H1 (cell line): Measurements from ENCODE around the gene PTCSC3. TPM values are rescaled to one million over a fixed set of nuclear protein-coding genes. Genes with fewer than 3 reads are reported as not detected.
A peak's percentile ranks its signal among the peaks of the same experiment; 100 is the strongest.

Experiments used
- CTCF ChIA-PET: fragments of 300-600 bp; sonication (Branson Sonifier 250); formaldehyde crosslinking; loops from one replicate; lab custom pipeline; 2021; ENCODE audit not compliant: partially characterized antibody; lab: Charles Lee
- POLR2A ChIA-PET: fragments of 300-600 bp; sonication (Branson Sonifier 250); formaldehyde crosslinking; loops from one replicate; lab custom pipeline; 2021; ENCODE audit warnings: inconsistent platforms; ENCODE audit not compliant: partially characterized antibody; lab: Charles Lee
- DNase-seq, 2 experiments: peaks; one replicate each; pipeline versions ENCODE4 v3.0.0 to v3.0.0-alpha.2; 2010 to 2022; ENCODE audit warnings: low spot score in 2 of 2, low read depth in 1 of 2, mixed read lengths in 1 of 2
- FAIRE-seq: peaks from 2 replicates; lab custom pipeline; 2011; peaks lifted over from hg19 to GRCh38; lab: Jason Lieb, UNC
- H2AFZ ChIP-seq: 2 replicates; pipeline ENCODE4 v1.8.1; 2012; ENCODE audit warnings: low read length, inconsistent platforms
- H2AK5ac ChIP-seq: 2 replicates; pipeline ENCODE4 v1.6.1; 2013; ENCODE audit warnings: low read depth, low read length
- H2BK120ac ChIP-seq: replicated peaks from 2 replicates; pipeline ENCODE3; 2013; ENCODE audit warnings: low read depth, low read length, inconsistent platforms
- H2BK12ac ChIP-seq: 2 replicates; pipeline ENCODE4 v1.6.1; 2013; ENCODE audit warnings: low read depth, low read length
- H2BK15ac ChIP-seq: 2 replicates; pipeline ENCODE4 v1.6.1; 2013; ENCODE audit warnings: low read length
- H2BK20ac ChIP-seq: 2 replicates; pipeline ENCODE4 v1.6.1; 2013; ENCODE audit warnings: low read length
- H2BK5ac ChIP-seq: 2 replicates; pipeline ENCODE4 v1.6.1; 2013; ENCODE audit warnings: low read depth, low read length
- H3K14ac ChIP-seq: 2 replicates; pipeline ENCODE4 v1.6.1; 2013; ENCODE audit warnings: inconsistent platforms; ENCODE audit not compliant: insufficient read length
- H3K18ac ChIP-seq: 2 replicates; pipeline ENCODE4 v1.6.1; 2013; ENCODE audit warnings: low read length; ENCODE audit errors: extremely low read depth
- H3K23ac ChIP-seq: 2 replicates; pipeline ENCODE4 v1.6.1; 2013; ENCODE audit warnings: inconsistent platforms; ENCODE audit not compliant: insufficient read length
- H3K23me2 ChIP-seq: 2 replicates; pipeline ENCODE4 v1.6.1; 2013; ENCODE audit warnings: low read depth, low read length
- H3K27ac ChIP-seq: 2 replicates; pipeline ENCODE4 v1.6.1; 2011; ENCODE audit warnings: low read depth, low read length, inconsistent platforms
- H3K27me3 ChIP-seq, 4 experiments: replicated peaks in 1 of 4; 1 replicate in 1 of 4; 2 replicates in 3 of 4; pipeline versions ENCODE4 v1.6.1 to v1.8.1; 2011 to 2013; ENCODE audit warnings: low read length in 3 of 4, mild to moderate bottlenecking in 3 of 4, inconsistent platforms in 2 of 4, mixed read lengths in 2 of 4, moderate library complexity in 1 of 4; ENCODE audit not compliant: control insufficient read depth in 3 of 4, insufficient read depth in 3 of 4; ENCODE audit errors: extremely low read depth in 1 of 4
- H3K36me3 ChIP-seq, 4 experiments: 2 replicates each; pipeline versions ENCODE4 v1.6.1 to v1.8.1; 2011 to 2013; ENCODE audit warnings: mild to moderate bottlenecking in 4 of 4, low read length in 3 of 4, moderate library complexity in 2 of 4, control low read depth in 1 of 4, inconsistent platforms in 1 of 4; ENCODE audit not compliant: insufficient read depth in 4 of 4, control insufficient read depth in 2 of 4
- H3K4ac ChIP-seq: replicated peaks from 2 replicates; pipeline ENCODE3; 2013; ENCODE audit warnings: low read length, low read depth, mixed read lengths, inconsistent platforms; ENCODE audit not compliant: insufficient read length
- H3K4me1 ChIP-seq, 4 experiments: replicated peaks in 1 of 4; 1 replicate in 1 of 4; 2 replicates in 3 of 4; pipeline versions ENCODE4 v1.6.1 to v1.8.1; 2011 to 2013; ENCODE audit warnings: low read length in 3 of 4, inconsistent platforms in 2 of 4, mixed read lengths in 1 of 4; ENCODE audit not compliant: insufficient read depth in 4 of 4, control insufficient read depth in 3 of 4
- H3K4me2 ChIP-seq, 2 experiments: 2 replicates each; pipeline versions ENCODE4 v1.6.1 to v1.8.1; 2011 to 2013; ENCODE audit warnings: low read depth in 2 of 2, low read length in 2 of 2, control low read depth in 1 of 2, inconsistent platforms in 1 of 2, mild to moderate bottlenecking in 1 of 2; ENCODE audit not compliant: insufficient read depth in 1 of 2
- H3K4me3 ChIP-seq, 4 experiments: fragments of 200-600, 300-600 bp in 1 of 4; sonication (generic), shearing (Covaris generic), sonication (Bioruptor Twin) in 1 of 4; 2 replicates each; pipeline versions ENCODE4 v1.5.1 to v1.8.1; 2011 to 2016; ENCODE audit warnings: low read length in 4 of 4, low read depth in 3 of 4, control low read depth in 2 of 4, inconsistent platforms in 2 of 4, mild to moderate bottlenecking in 2 of 4, mixed read lengths in 1 of 4, moderate library complexity in 1 of 4; ENCODE audit not compliant: insufficient read depth in 2 of 4; ENCODE audit errors: extremely low read depth in 1 of 4
- H3K56ac ChIP-seq: replicated peaks from 2 replicates; pipeline ENCODE3; 2013; ENCODE audit warnings: low read depth, mild to moderate bottlenecking, mixed read lengths, low read length, inconsistent platforms; ENCODE audit not compliant: insufficient read length
- H3K79me1 ChIP-seq: 2 replicates; pipeline ENCODE4 v1.6.1; 2013; ENCODE audit warnings: low read depth, low read length, control low read depth
- H3K79me2 ChIP-seq, 2 experiments: 2 replicates each; pipeline versions ENCODE4 v1.6.1 to v1.8.1; 2012 to 2013; ENCODE audit warnings: low read length in 2 of 2, mild to moderate bottlenecking in 2 of 2, inconsistent platforms in 1 of 2; ENCODE audit not compliant: insufficient read depth in 2 of 2, control insufficient read depth in 1 of 2
- H3K9ac ChIP-seq, 4 experiments: replicated peaks in 1 of 4; 1 replicate in 1 of 4; 2 replicates in 3 of 4; pipeline versions ENCODE4 v1.6.1 to v1.8.1; 2011 to 2013; ENCODE audit warnings: low read depth in 3 of 4, low read length in 3 of 4, control low read depth in 2 of 4, mild to moderate bottlenecking in 2 of 4, moderate library complexity in 2 of 4, inconsistent platforms in 1 of 4; ENCODE audit errors: extremely low read depth in 1 of 4
- H3K9me3 ChIP-seq, 2 experiments: 2 replicates each; pipeline versions ENCODE4 v1.6.1 to v1.8.1; 2012 to 2013; ENCODE audit warnings: mild to moderate bottlenecking in 2 of 2, moderate library complexity in 2 of 2, control low read depth in 1 of 2, inconsistent platforms in 1 of 2, low read depth in 1 of 2, low read length in 1 of 2, mixed read lengths in 1 of 2; ENCODE audit not compliant: insufficient read depth in 2 of 2
- H4K20me1 ChIP-seq, 2 experiments: replicated peaks in 1 of 2; 2 replicates each; pipeline versions ENCODE3 to v1.8.1; 2011 to 2013; ENCODE audit warnings: inconsistent platforms in 2 of 2, low read length in 2 of 2, mild to moderate bottlenecking in 1 of 2; ENCODE audit not compliant: insufficient read depth in 2 of 2, control insufficient read depth in 1 of 2
- H4K5ac ChIP-seq: 2 replicates; pipeline ENCODE4 v1.6.1; 2013; ENCODE audit warnings: low read length, low read depth, mixed read lengths, inconsistent platforms; ENCODE audit not compliant: insufficient read length
- H4K8ac ChIP-seq: 2 replicates; pipeline ENCODE4 v1.8.0; 2013; ENCODE audit warnings: mild to moderate bottlenecking, moderate library complexity, low read length, inconsistent platforms; ENCODE audit not compliant: insufficient read depth; ENCODE audit errors: extremely low read depth
- H4K91ac ChIP-seq: replicated peaks from 2 replicates; pipeline ENCODE3; 2013; ENCODE audit warnings: low read length, mixed read lengths, inconsistent platforms; ENCODE audit not compliant: insufficient read length
- BRCA1 ChIP-seq: IDR thresholded peaks from 2 replicates; pipeline ENCODE4 v1.6.1; 2012; ENCODE audit warnings: low read depth, low read length, improper control_type of control experiment
- CBX5 ChIP-seq: fragments of 300-800, 300-1000 bp; sonication (generic); IDR thresholded peaks from 2 replicates; pipeline ENCODE4 v1.7.1; 2016; ENCODE audit warnings: antibody characterized with exemption, low read length, low read depth
- CHD1 ChIP-seq: IDR thresholded peaks from 2 replicates; pipeline ENCODE4 v1.6.1; 2012; ENCODE audit warnings: low read depth, low read length, improper control_type of control experiment
- GABPA ChIP-seq: IDR thresholded peaks from 2 replicates; pipeline ENCODE4 v1.6.1; 2011; ENCODE audit warnings: mild to moderate bottlenecking, low read length, moderate library complexity, borderline replicate concordance; ENCODE audit not compliant: insufficient read depth
- HDAC2 ChIP-seq, 2 experiments: fragments of 300-600 bp in 1 of 2; sonication (generic) in 1 of 2; IDR thresholded peaks; 2 replicates each; pipeline ENCODE4 v1.6.1; 2011 to 2012; ENCODE audit warnings: low read depth in 2 of 2, low read length in 2 of 2, mild to moderate bottlenecking in 2 of 2, moderate library complexity in 2 of 2, borderline replicate concordance in 1 of 2, inconsistent platforms in 1 of 2
- KDM4A ChIP-seq: IDR thresholded peaks from one replicate; pipeline ENCODE4 v1.7.1; 2012; ENCODE audit warnings: low read depth, mild to moderate bottlenecking, moderate library complexity, low read length, inconsistent platforms; ENCODE audit not compliant: severe bottlenecking
- KDM5A ChIP-seq: fragments of 200-600 bp; IDR thresholded peaks from 2 replicates; pipeline ENCODE4 v1.7.1; 2012; ENCODE audit warnings: mild to moderate bottlenecking, low read length, inconsistent platforms, mixed read lengths
- POLR2A ChIP-seq, 2 experiments: IDR thresholded peaks; 1 replicate in 1 of 2; 2 replicates in 1 of 2; pipeline ENCODE4 v1.6.1; 2011; ENCODE audit warnings: low read depth in 2 of 2, low read length in 2 of 2, mild to moderate bottlenecking in 2 of 2; ENCODE audit errors: control extremely low read depth in 1 of 2
- RBBP5 ChIP-seq: IDR thresholded peaks from 2 replicates; pipeline ENCODE4 v1.7.1; 2012; ENCODE audit warnings: low read depth, mild to moderate bottlenecking, inconsistent platforms, low read length, moderate library complexity, borderline replicate concordance
- TAF1 ChIP-seq: IDR thresholded peaks from 2 replicates; pipeline ENCODE4 v1.6.1; 2011; ENCODE audit warnings: mild to moderate bottlenecking, low read depth, low read length
- TAF7 ChIP-seq: optimal IDR thresholded peaks from 2 replicates; pipeline ENCODE3; 2011; ENCODE audit warnings: low read depth, mild to moderate bottlenecking, inconsistent platforms, low read length, moderate library complexity, borderline replicate concordance
- TBP ChIP-seq: IDR thresholded peaks from 2 replicates; pipeline ENCODE4 v1.6.1; 2011; ENCODE audit warnings: low read depth, low read length, improper control_type of control experiment
- WGBS, 2 experiments: shearing (Covaris generic) in 1 of 2; methylation state at CpG; one replicate each; pipeline versions ENCODE4 v1.1.6 to v1.1.7; 2013 to 2015; ENCODE audit warnings: low lambda C conversion rate in 2 of 2, mixed read lengths in 2 of 2, inconsistent platforms in 1 of 2, low coverage in 1 of 2, missing lambda C conversion rate in 1 of 2; ENCODE audit not compliant: insufficient replicate concordance in 2 of 2, insufficient coverage in 1 of 2, insufficient read length in 1 of 2; ENCODE audit errors: extremely low coverage in 1 of 2, missing lambda C conversion rate in 1 of 2; 5-methylcytosine and 5-hydroxymethylcytosine counted together
- polyA plus RNA-seq, 7 experiments: library from polyadenylated mRNA; depleted of rRNA in 3 of 7; stranded (reverse) in 5 of 7; unstranded in 2 of 7; fragments of >200 nt in 5 of 7; fragments of 200-250 nt in 2 of 7; gene quantifications; 1 replicate in 5 of 7; 2 replicates in 1 of 7; 4 replicates in 1 of 7; pipeline versions ENCODE4 v1.2.1 to v1.2.3, GENCODE V29; 2011 to 2013; ENCODE audit warnings: missing spikeins in 2 of 7, mixed read lengths in 2 of 7
- total RNA-seq: library from RNA; stranded (reverse); fragmentation: NEBNext Ultra II Directional; extraction: Animal tissue kit (Norgen Biotek cat#: 25700); gene quantifications from 2 replicates; pipeline ENCODE4 v1.2.1, GENCODE V29; 2021
- TF ChIP-seq, protein P1 (sequence below): IDR thresholded peaks from 2 replicates; pipeline ENCODE4 v1.6.1; 2011; ENCODE audit warnings: low read depth, mild to moderate bottlenecking, low read length; ENCODE audit not compliant: insufficient read depth

Gene PTCSC3
- total and polyA plus RNA-seq, 2 of the 8 experiments (the other 6 are each of a cell fraction or from before 2014, with no cell fraction given), result not detected

DNA sequence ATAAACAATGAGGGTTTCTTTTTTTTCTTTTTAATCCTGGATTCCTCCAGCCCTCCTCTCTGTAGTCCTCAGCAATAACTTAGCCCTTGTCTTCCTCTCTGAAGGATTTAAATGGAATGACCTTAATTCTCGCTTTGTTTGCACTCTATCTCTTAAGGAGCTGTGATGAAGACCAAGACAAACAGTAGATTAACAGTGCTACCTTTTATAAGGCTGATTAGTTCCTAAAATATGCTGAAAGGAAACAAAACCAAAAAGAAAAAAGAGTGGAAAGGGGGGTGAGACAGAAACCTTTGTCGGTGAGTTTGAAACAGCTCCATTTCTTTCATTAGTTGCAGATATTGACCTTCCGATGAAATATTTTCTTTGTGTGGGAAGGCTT is 38.7 kb upstream of the PTCSC3 start:
- Histone ChIP-seq H2BK15ac (no peak overlapping the region), H2AK5ac (no peak overlapping the region), H3K79me2 (no peaks in the 10 kb centered on the region), H3K4me3 (no peak overlapping the region), H2BK12ac (no peak overlapping the region), H3K9ac (no peak overlapping the region), H3K23ac (no peak overlapping the region), H3K27me3 (no peaks in the 10 kb centered on the region), H2BK20ac (no peak overlapping the region), H3K4me1 (peaks cover 0 to 4% (median 1%) of the 10 kb centered on the region in 4 experiments; a peak in 2 of 7 replicates), H4K20me1 (no peaks in the 10 kb centered on the region), H3K27ac (no peak overlapping the region), H2AFZ (0 out of 2 replicates have a peak overlapping the region, but pooled peaks have one; percentile 25), H3K56ac (no peak overlapping the region), H3K14ac (no peak overlapping the region), H3K18ac (no peak overlapping the region), H4K8ac (no peak overlapping the region), H3K23me2 (no peaks in the 10 kb centered on the region), H3K36me3 (no peaks in the 10 kb centered on the region), H4K91ac (no peak overlapping the region), H2BK5ac (no peak overlapping the region), H3K4ac (no peak overlapping the region), H3K4me2 (no peak overlapping the region), H2BK120ac (no peak overlapping the region), H3K79me1 (no peaks in the 10 kb centered on the region; the same call in 1 of the 2 replicates), H3K9me3 (no peaks in the 10 kb centered on the region), H4K5ac (no peak overlapping the region)
- TF ChIP-seq TBP (no peak), KDM4A (no peak), HDAC2 (IDR thresholded peaks at IDR 0.05; ENCODE audit: borderline replicate concordance in 1 of 2, low read depth in 2 of 2, low read length in 2 of 2) (no peak), TAF1 (no peak), KDM5A (no peak), TAF7 (no peak), RBBP5 (no peak), CHD1 (no peak), POLR2A (IDR thresholded peaks at IDR 0.05; ENCODE audit: control extremely low read depth in 1 of 2, low read depth in 2 of 2, low read length in 2 of 2) (no peak), GABPA (no peak), BRCA1 (no peak), CBX5 (no peak)
- TF ChIP-seq, protein P1, sequence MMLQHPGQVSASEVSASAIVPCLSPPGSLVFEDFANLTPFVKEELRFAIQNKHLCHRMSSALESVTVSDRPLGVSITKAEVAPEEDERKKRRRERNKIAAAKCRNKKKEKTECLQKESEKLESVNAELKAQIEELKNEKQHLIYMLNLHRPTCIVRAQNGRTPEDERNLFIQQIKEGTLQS, result no peak
- no peak for DNase-seq
- FAIRE-seq, result no peak
- ChIA-PET CTCF (interaction anchor here (0.9 to 5.8 kb wide), 3 partner anchors 18 to 336 kb away, joined by 3 to 19 read pairs (median 3); no protein-coding TSS in a partner anchor), POLR2A (no interaction called here)
- WGBS, 2 experiments, result 87% methylated on average over 3 of the region's 3 CpGs; no CpG with 5 or more reads in 1 of the 2 experiments
